Nephron progenitor cell (in vitro differentiated cells): Measurements from ENCODE around the gene TMEM239.
"Not testable (repeated sequence)": the region's sequence is repeated elsewhere in the genome, so short reads cannot be mapped to it uniquely, and the experiment has no call there.

Experiments
- DNase-seq: peaks from one replicate; pipeline ENCODE4 v3.0.0; 2021
- H3K27ac Mint-ChIP-seq: 2 replicates; pipeline ENCODE4 v1.8.0; 2021; ENCODE audit warnings: mild to moderate bottlenecking, moderate library complexity, mixed read lengths
- H3K27me3 Mint-ChIP-seq: 2 replicates; pipeline ENCODE4 v1.8.0; 2021; ENCODE audit warnings: mild to moderate bottlenecking, low read depth, mixed read lengths; ENCODE audit not compliant: poor library complexity
- H3K36me3 Mint-ChIP-seq: 2 replicates; pipeline ENCODE4 v1.8.0; 2021; ENCODE audit warnings: low read depth, mixed read lengths
- H3K4me1 Mint-ChIP-seq: 2 replicates; pipeline ENCODE4 v1.8.0; 2021; ENCODE audit warnings: mixed read lengths
- H3K4me3 Mint-ChIP-seq: 2 replicates; pipeline ENCODE4 v1.8.0; 2021; ENCODE audit warnings: mild to moderate bottlenecking, moderate library complexity, mixed read lengths
- H3K9me3 Mint-ChIP-seq: 2 replicates; pipeline ENCODE4 v1.8.0; 2021; ENCODE audit warnings: mild to moderate bottlenecking, moderate library complexity, mixed read lengths
- CTCF ChIP-seq: fragments of 200-600 bp; sonication (generic); IDR thresholded peaks from 2 replicates; pipeline ENCODE4 v1.5.0; 2021; ENCODE audit warnings: antibody characterized with exemption

The TMEM239 gene

GRCh38 chr20:2816030-2816582 is at the start of gene TMEM239:
TSS of gene TMEM239 (plus strand) at chr20:2816364. CDS start at chr20:2816555, 191 bp downstream.
- no peak for DNase-seq
- Mint-ChIP-seq H3K27ac (peak within 1 kb of the TSS; percentile 90), H3K27me3 (peaks cover 34% of the 10 kb centered on the region), H3K4me3 (no peak within 1 kb of the TSS), H3K4me1 (peaks cover 35% of the 10 kb centered on the region), H3K36me3 (peaks cover 14% of the 10 kb centered on the region), H3K9me3 (peaks cover 25% of the 10 kb centered on the region)
- no peak for TF ChIP-seq CTCF

GRCh38 chr20:2767768-2768631 is 48.2 kb upstream of the TMEM239 start:
- Mint-ChIP-seq H3K36me3 (no peaks in the 10 kb centered on the region), H3K9me3 (no peaks in the 10 kb centered on the region), H3K4me1 (peaks cover 12% of the 10 kb centered on the region), H3K27ac (no peak overlapping the region), H3K4me3 (no peak overlapping the region), H3K27me3 (peaks cover 43% of the 10 kb centered on the region)
- DNase-seq = no peak
- TF ChIP-seq CTCF = no peak

GRCh38 chr20:2768632-2769015 is 47.5 kb upstream of the TMEM239 start:
- Mint-ChIP-seq H3K4me3 (no peak overlapping the region), H3K9me3 (no peaks in the 10 kb centered on the region), H3K4me1 (peaks cover 10% of the 10 kb centered on the region), H3K27me3 (peaks cover 43% of the 10 kb centered on the region), H3K27ac (no peak overlapping the region), H3K36me3 (no peaks in the 10 kb centered on the region)
- TF ChIP-seq CTCF = no peak
- no peak for DNase-seq

- H3K27me3 Mint-ChIP-seq = peaks cover 44% of the 10 kb centered on the region
- not testable (repeated sequence) for DNase-seq, H3K36me3 Mint-ChIP-seq, H3K4me3 Mint-ChIP-seq, H3K27ac Mint-ChIP-seq, H3K9me3 Mint-ChIP-seq
- peaks cover 14% of the 10 kb centered on the region for H3K4me1 Mint-ChIP-seq
Observed at GRCh38 chr20:2770091-2770490, 46.1 kb upstream of the TMEM239 start.

- Mint-ChIP-seq H3K36me3 (no peaks in the 10 kb centered on the region), H3K9me3 (peaks cover 15% of the 10 kb centered on the region), H3K4me3 (no peak overlapping the region), H3K4me1 (peaks cover 15% of the 10 kb centered on the region), H3K27me3 (peaks cover 49% of the 10 kb centered on the region), H3K27ac (no peak overlapping the region)
- no peak for TF ChIP-seq CTCF
- no peak for DNase-seq
Observed at GRCh38 chr20:2771631-2772080, 44.5 kb upstream of the TMEM239 start.

- H3K4me1 Mint-ChIP-seq = peaks cover 10% of the 10 kb centered on the region
- DNase-seq = no peak
- TF ChIP-seq CTCF = no peak
- no peak overlapping the region for H3K4me3 Mint-ChIP-seq
- no peak overlapping the region for H3K27ac Mint-ChIP-seq
- H3K9me3 Mint-ChIP-seq = peaks cover 28% of the 10 kb centered on the region
- peaks cover 38% of the 10 kb centered on the region for H3K27me3 Mint-ChIP-seq
- H3K36me3 Mint-ChIP-seq = no peaks in the 10 kb centered on the region
Observed at GRCh38 chr20:2773812-2774211, 42.4 kb upstream of the TMEM239 start.
